ENCODE results near the gene METTL9. TPM values are rescaled to one million over a fixed set of nuclear protein-coding genes. Genes with fewer than 3 reads are reported as not detected.
A peak's percentile ranks its signal among the peaks of the same experiment; 100 is the strongest.

METTL9 gene
- total RNA-seq, 1 experiment from 2014 or later, result 67.6 TPM

DNA sequence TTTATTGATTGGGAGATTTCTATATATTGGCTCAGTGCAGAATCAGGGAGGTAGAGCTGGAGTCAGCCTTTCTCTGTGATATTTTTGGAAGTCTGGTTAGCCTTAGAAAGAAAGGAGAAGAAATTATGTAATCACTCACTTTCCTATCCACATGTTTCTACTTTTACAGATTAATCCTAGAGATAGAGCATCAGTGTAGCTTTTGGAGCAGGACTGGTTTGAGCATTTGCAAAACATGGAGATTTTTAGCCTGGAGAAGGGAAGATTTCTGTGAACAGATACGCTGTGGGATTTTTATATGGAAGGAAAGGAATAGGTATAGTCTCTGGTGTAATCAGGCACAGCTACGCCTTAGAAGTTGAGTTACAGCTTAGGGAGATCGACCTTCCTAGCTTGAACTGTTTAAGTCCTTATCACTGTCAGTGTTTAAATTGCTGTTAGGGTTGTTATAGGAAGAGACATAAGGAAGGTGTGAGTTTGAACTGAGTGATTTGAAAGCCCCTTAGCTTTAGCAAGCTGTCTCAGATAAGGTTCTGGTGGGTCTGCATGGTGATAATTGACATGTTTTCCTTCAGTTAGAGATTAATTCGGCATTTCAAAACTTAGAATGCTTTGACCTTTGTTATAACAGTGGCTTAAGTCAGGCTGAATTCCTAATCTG, 20.5 kb downstream of the METTL9 start:
- ChIA-PET CTCF (interaction anchor here (0.5 kb wide), 1 partner anchor 41 kb away, joined by 6 read pairs; no protein-coding TSS in a partner anchor), POLR2A (interaction anchor here (0.7 to 0.9 kb wide), 2 partner anchors 18 to 21 kb away, joined by 3 read pairs; no protein-coding TSS in a partner anchor)
- intact Hi-C loops (cut with micrococcal nuclease), result no loop called here
- no peak for DNase-seq (ENCODE audit: unreplicated experiment)
- BruUV-seq (replicated peaks), result no TSS peak
- no peak overlapping the region for H3K4me3 Mint-ChIP-seq (ENCODE audit: unreplicated experiment)
- H3K27ac Mint-ChIP-seq (ENCODE audit: low read depth, unreplicated experiment), result no peak overlapping the region
- no peaks in the 10 kb centered on the region for H3K27me3 Mint-ChIP-seq (ENCODE audit: insufficient read depth, unreplicated experiment)
- TF ChIP-seq, protein P1, sequence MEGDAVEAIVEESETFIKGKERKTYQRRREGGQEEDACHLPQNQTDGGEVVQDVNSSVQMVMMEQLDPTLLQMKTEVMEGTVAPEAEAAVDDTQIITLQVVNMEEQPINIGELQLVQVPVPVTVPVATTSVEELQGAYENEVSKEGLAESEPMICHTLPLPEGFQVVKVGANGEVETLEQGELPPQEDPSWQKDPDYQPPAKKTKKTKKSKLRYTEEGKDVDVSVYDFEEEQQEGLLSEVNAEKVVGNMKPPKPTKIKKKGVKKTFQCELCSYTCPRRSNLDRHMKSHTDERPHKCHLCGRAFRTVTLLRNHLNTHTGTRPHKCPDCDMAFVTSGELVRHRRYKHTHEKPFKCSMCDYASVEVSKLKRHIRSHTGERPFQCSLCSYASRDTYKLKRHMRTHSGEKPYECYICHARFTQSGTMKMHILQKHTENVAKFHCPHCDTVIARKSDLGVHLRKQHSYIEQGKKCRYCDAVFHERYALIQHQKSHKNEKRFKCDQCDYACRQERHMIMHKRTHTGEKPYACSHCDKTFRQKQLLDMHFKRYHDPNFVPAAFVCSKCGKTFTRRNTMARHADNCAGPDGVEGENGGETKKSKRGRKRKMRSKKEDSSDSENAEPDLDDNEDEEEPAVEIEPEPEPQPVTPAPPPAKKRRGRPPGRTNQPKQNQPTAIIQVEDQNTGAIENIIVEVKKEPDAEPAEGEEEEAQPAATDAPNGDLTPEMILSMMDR (IDR thresholded peaks at IDR 0.05; ENCODE audit: unreplicated experiment), result no peak
- no peaks in the 10 kb centered on the region for H3K4me1 Mint-ChIP-seq (ENCODE audit: insufficient read depth, unreplicated experiment)
- no peaks in the 10 kb centered on the region for H3K9me3 Mint-ChIP-seq (ENCODE audit: unreplicated experiment)
- peaks cover 40% of the 10 kb centered on the region for H3K36me3 Mint-ChIP-seq (ENCODE audit: insufficient read depth, unreplicated experiment)

DNA sequence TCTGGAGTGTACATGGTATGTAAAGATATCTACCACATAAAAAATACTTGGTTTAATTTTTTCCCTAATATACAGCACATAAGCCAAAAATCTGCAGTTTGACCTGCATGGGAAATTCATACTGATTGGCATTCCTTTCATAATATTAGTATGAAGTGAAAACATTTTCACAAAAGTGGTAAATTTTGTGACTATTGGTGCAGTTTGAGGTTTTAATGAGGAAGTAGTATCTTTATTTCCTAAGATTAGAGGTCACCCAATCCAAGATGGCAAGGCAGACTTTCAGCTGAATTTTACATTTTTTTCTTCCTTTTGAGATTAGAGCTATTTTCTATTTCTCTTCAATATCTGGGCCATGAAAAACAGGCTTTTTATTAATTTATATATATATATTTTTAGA, 21.2 kb downstream of the METTL9 start:
- H3K4me1 Mint-ChIP-seq (ENCODE audit: insufficient read depth, unreplicated experiment), result no peaks in the 10 kb centered on the region
- CTCF ChIA-PET, result interaction anchor here (0.5 kb wide), 1 partner anchor 42 kb away, joined by 6 read pairs; no protein-coding TSS in a partner anchor
- intact Hi-C loops (cut with micrococcal nuclease), result no loop called here
- POLR2A ChIA-PET, result interaction anchor here (0.9 kb wide), 1 partner anchor 22 kb away, joined by 3 read pairs; no protein-coding TSS in a partner anchor
- H3K36me3 Mint-ChIP-seq (ENCODE audit: insufficient read depth, unreplicated experiment), result peaks cover 44% of the 10 kb centered on the region
- peak overlapping the region; percentile 8 for H3K27ac Mint-ChIP-seq (ENCODE audit: low read depth, unreplicated experiment)
- BruUV-seq (replicated peaks), result no TSS peak
- no peak for DNase-seq (ENCODE audit: unreplicated experiment)
- TF ChIP-seq, protein P1 (IDR thresholded peaks at IDR 0.05; ENCODE audit: unreplicated experiment), result no peak
- no peak overlapping the region for H3K4me3 Mint-ChIP-seq (ENCODE audit: unreplicated experiment)
- no peaks in the 10 kb centered on the region for H3K27me3 Mint-ChIP-seq (ENCODE audit: insufficient read depth, unreplicated experiment)
- H3K9me3 Mint-ChIP-seq (ENCODE audit: unreplicated experiment), result no peaks in the 10 kb centered on the region

- no peak for DNase-seq (ENCODE audit: unreplicated experiment)
- H3K4me1 Mint-ChIP-seq (ENCODE audit: insufficient read depth, unreplicated experiment), result peaks cover 11% of the 10 kb centered on the region
- no peak overlapping the region for H3K27ac Mint-ChIP-seq (ENCODE audit: low read depth, unreplicated experiment)
- H3K36me3 Mint-ChIP-seq (ENCODE audit: insufficient read depth, unreplicated experiment), result peaks cover 50% of the 10 kb centered on the region
- TF ChIP-seq, protein P1 (IDR thresholded peaks at IDR 0.05; ENCODE audit: unreplicated experiment), result no peak
- no peaks in the 10 kb centered on the region for H3K27me3 Mint-ChIP-seq (ENCODE audit: insufficient read depth, unreplicated experiment)
- POLR2A ChIA-PET, result interaction anchor here (1.0 to 1.4 kb wide), 4 partner anchors 10 to 24 kb away, joined by 3 to 5 read pairs (median 5); partner anchors contain the start of gene METTL9
- no peaks in the 10 kb centered on the region for H3K9me3 Mint-ChIP-seq (ENCODE audit: unreplicated experiment)
- BruUV-seq (replicated peaks), result no TSS peak
- intact Hi-C loops (cut with micrococcal nuclease), result no loop called here
- CTCF ChIA-PET, result interaction anchor here (0.6 to 1.2 kb wide), 3 partner anchors 16 to 1004 kb away, joined by 3 to 4 read pairs (median 4); no protein-coding TSS in a partner anchor
- H3K4me3 Mint-ChIP-seq (ENCODE audit: unreplicated experiment), result no peak overlapping the region
These were observed 23.2 kb downstream of the METTL9 start for GRCh38 chr16:21622545-21622944.

- TF ChIP-seq, protein P1 (IDR thresholded peaks at IDR 0.05; ENCODE audit: unreplicated experiment), result no peak
- peaks cover 11% of the 10 kb centered on the region for H3K4me1 Mint-ChIP-seq (ENCODE audit: insufficient read depth, unreplicated experiment)
- no peak overlapping the region for H3K27ac Mint-ChIP-seq (ENCODE audit: low read depth, unreplicated experiment)
- ChIA-PET CTCF (interaction anchor here (0.5 to 1.5 kb wide), 7 partner anchors 15 to 1667 kb away, joined by 3 to 11 read pairs (median 4); no protein-coding TSS in a partner anchor), POLR2A (interaction anchor here (0.6 to 1.1 kb wide), 2 partner anchors 8 to 13 kb away, joined by 3 to 6 read pairs; no protein-coding TSS in a partner anchor)
- H3K36me3 Mint-ChIP-seq (ENCODE audit: insufficient read depth, unreplicated experiment), result peaks cover 34% of the 10 kb centered on the region
- no TSS peak for BruUV-seq (replicated peaks)
- no peak for DNase-seq (ENCODE audit: unreplicated experiment)
- no peak overlapping the region for H3K4me3 Mint-ChIP-seq (ENCODE audit: unreplicated experiment)
- intact Hi-C loops (cut with micrococcal nuclease), result no loop called here
- no peaks in the 10 kb centered on the region for H3K27me3 Mint-ChIP-seq (ENCODE audit: insufficient read depth, unreplicated experiment)
- no peaks in the 10 kb centered on the region for H3K9me3 Mint-ChIP-seq (ENCODE audit: unreplicated experiment)
These were observed 25.6 kb downstream of the METTL9 start for GRCh38 chr16:21625026-21625425.

Data from MCF 10A (cell line).